IMR-90 (cell line): ENCODE measurements around the gene SPRR2G.
"Not testable (repeated sequence)": the region's sequence is repeated elsewhere in the genome, so short reads cannot be mapped to it uniquely, and the experiment has no call there.

Experiments
- CEBPB ChIP-seq: IDR thresholded peaks from 2 replicates; pipeline ENCODE4 v1.6.1; 2012; ENCODE audit warnings: low read depth, low read length, improper control_type of control experiment
- POLR2A ChIP-seq: IDR thresholded peaks from 2 replicates; pipeline ENCODE4 v1.6.1; 2012; ENCODE audit warnings: mild to moderate bottlenecking, low read depth, low read length
- RAD21 ChIP-seq: IDR thresholded peaks from 2 replicates; pipeline ENCODE4 v1.6.1; 2012; ENCODE audit warnings: low read length, improper control_type of control experiment
- TF ChIP-seq, protein P1 (sequence below): conservative IDR thresholded peaks from 2 replicates; pipeline ENCODE4 v1.5.1; 2012; ENCODE audit warnings: mild to moderate bottlenecking, low read depth, low read length, improper control_type of control experiment

DNA sequence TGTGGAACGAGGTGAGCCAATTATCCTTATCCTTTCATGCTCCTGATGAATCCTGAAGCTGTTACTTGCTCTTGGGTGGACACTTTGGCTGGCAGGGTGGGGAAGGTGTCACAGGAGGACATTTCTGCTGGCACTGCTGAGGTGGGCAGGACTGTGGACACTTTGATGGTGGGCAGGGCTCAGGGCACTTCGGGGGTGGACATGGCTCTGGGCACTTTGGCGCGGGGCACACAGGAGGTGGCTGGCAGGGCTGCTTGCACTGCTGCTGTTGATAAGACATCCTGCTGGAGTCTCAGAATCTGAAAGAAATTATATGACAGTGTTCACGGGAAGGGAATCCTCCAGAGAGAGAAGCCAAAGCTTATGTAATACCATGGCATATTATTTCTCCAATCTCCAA, 38.2 kb downstream of the SPRR2G start:
- TF ChIP-seq, protein P1, sequence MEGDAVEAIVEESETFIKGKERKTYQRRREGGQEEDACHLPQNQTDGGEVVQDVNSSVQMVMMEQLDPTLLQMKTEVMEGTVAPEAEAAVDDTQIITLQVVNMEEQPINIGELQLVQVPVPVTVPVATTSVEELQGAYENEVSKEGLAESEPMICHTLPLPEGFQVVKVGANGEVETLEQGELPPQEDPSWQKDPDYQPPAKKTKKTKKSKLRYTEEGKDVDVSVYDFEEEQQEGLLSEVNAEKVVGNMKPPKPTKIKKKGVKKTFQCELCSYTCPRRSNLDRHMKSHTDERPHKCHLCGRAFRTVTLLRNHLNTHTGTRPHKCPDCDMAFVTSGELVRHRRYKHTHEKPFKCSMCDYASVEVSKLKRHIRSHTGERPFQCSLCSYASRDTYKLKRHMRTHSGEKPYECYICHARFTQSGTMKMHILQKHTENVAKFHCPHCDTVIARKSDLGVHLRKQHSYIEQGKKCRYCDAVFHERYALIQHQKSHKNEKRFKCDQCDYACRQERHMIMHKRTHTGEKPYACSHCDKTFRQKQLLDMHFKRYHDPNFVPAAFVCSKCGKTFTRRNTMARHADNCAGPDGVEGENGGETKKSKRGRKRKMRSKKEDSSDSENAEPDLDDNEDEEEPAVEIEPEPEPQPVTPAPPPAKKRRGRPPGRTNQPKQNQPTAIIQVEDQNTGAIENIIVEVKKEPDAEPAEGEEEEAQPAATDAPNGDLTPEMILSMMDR, result not testable (repeated sequence)
- not testable (repeated sequence) for TF ChIP-seq CEBPB, RAD21, POLR2A
